CD14-positive monocyte (primary cell): ENCODE results near the gene TRIM36. TPM values are rescaled to one million over a fixed set of nuclear protein-coding genes. Genes with fewer than 3 reads are reported as not detected.

Experiments used
- DNase-seq, 3 donors: peaks; one replicate each; pipeline ENCODE4 v3.0.0-alpha.2; 2011 to 2022
- H2AFZ ChIP-seq: 2 replicates; pipeline ENCODE4 v1.6.0; 2012; ENCODE audit warnings: mild to moderate bottlenecking, low read depth, low read length, inconsistent platforms; ENCODE audit not compliant: insufficient read depth, poor library complexity, severe bottlenecking
- H3K27ac ChIP-seq, 2 donors: 1 replicate in 1 of 2; 2 replicates in 1 of 2; pipeline ENCODE4 v1.5.1; 2012 to 2013; ENCODE audit warnings: low read length in 2 of 2, control low read depth in 1 of 2, inconsistent platforms in 1 of 2, low read depth in 1 of 2, mild to moderate bottlenecking in 1 of 2
- H3K27me3 ChIP-seq, 2 donors: one replicate each; pipeline versions ENCODE4 v1.6.0 to v1.6.1; 2011 to 2013; ENCODE audit warnings: low read length in 2 of 2; ENCODE audit not compliant: control insufficient read depth in 2 of 2, insufficient read depth in 2 of 2
- H3K36me3 ChIP-seq, 2 donors: replicated peaks in 1 of 2; 1 replicate in 1 of 2; 2 replicates in 1 of 2; pipeline versions ENCODE4 v1.5.1 to v1.6.1; 2012 to 2013; ENCODE audit warnings: low read length in 2 of 2, control low read depth in 1 of 2, inconsistent platforms in 1 of 2, mild to moderate bottlenecking in 1 of 2; ENCODE audit not compliant: insufficient read depth in 2 of 2, control insufficient read depth in 1 of 2
- H3K4me1 ChIP-seq, 2 donors: 1 replicate in 1 of 2; 2 replicates in 1 of 2; pipeline versions ENCODE4 v1.5.1 to v1.6.1; 2012 to 2013; ENCODE audit warnings: low read length in 2 of 2, control low read depth in 1 of 2, inconsistent platforms in 1 of 2, mild to moderate bottlenecking in 1 of 2, moderate library complexity in 1 of 2; ENCODE audit not compliant: insufficient read depth in 2 of 2, control insufficient read depth in 1 of 2
- H3K4me2 ChIP-seq: replicated peaks from 2 replicates; pipeline ENCODE3; 2012; ENCODE audit warnings: low read length, moderate library complexity, mild to moderate bottlenecking; ENCODE audit not compliant: poor library complexity, severe bottlenecking; ENCODE audit errors: extremely low read depth
- H3K4me3 ChIP-seq, 3 experiments: fragments of 200-600 bp in 1 of 3; sonication (generic) in 1 of 3; replicated peaks in 1 of 3; 1 replicate in 2 of 3; 2 replicates in 1 of 3; pipeline ENCODE4 v1.5.1; 2011 to 2013; ENCODE audit warnings: low read length in 3 of 3, mild to moderate bottlenecking in 3 of 3, control low read depth in 2 of 3, low read depth in 2 of 3, inconsistent platforms in 1 of 3, moderate library complexity in 1 of 3
- H3K79me2 ChIP-seq: 2 replicates; pipeline ENCODE4 v1.6.0; 2012; ENCODE audit warnings: mild to moderate bottlenecking, control low read depth, inconsistent platforms, low read length, moderate library complexity; ENCODE audit not compliant: insufficient read depth
- H3K9ac ChIP-seq: 2 replicates; pipeline ENCODE4 v1.6.0; 2017; ENCODE audit warnings: low read length, mild to moderate bottlenecking; ENCODE audit not compliant: insufficient read depth, poor library complexity, severe bottlenecking
- H3K9me3 ChIP-seq, 2 donors: replicated peaks in 1 of 2; 1 replicate in 1 of 2; 2 replicates in 1 of 2; pipeline versions ENCODE4 v1.5.1 to v1.6.1; 2012 to 2013; ENCODE audit warnings: low read length in 2 of 2, control low read depth in 1 of 2; ENCODE audit not compliant: control insufficient read depth in 1 of 2, insufficient read depth in 1 of 2
- H4K20me1 ChIP-seq: 2 replicates; pipeline ENCODE4 v1.6.0; 2012; ENCODE audit warnings: mild to moderate bottlenecking, low read length, control low read depth, moderate library complexity; ENCODE audit not compliant: insufficient read depth
- H3K27ac Mint-ChIP-seq, 7 donors: one replicate each; pipeline ENCODE4 v1.8.0; 2020; ENCODE audit warnings: mild to moderate bottlenecking in 7 of 7, mixed read lengths in 7 of 7, moderate library complexity in 6 of 7, inconsistent platforms in 2 of 7
- H3K27me3 Mint-ChIP-seq, 3 donors: one replicate each; pipeline ENCODE4 v1.8.0; 2021 to 2022; ENCODE audit warnings: low read depth in 3 of 3, mild to moderate bottlenecking in 3 of 3, mixed read lengths in 3 of 3, moderate library complexity in 3 of 3, inconsistent platforms in 1 of 3
- H3K36me3 Mint-ChIP-seq, 2 donors: one replicate each; pipeline ENCODE4 v1.8.0; 2020; ENCODE audit warnings: mixed read lengths in 2 of 2, inconsistent platforms in 1 of 2, mild to moderate bottlenecking in 1 of 2
- H3K4me1 Mint-ChIP-seq: one replicate; pipeline ENCODE4 v1.8.0; 2020; ENCODE audit warnings: mild to moderate bottlenecking, mixed read lengths
- H3K4me3 Mint-ChIP-seq, 2 donors: one replicate each; pipeline ENCODE4 v1.8.0; 2020; ENCODE audit warnings: mild to moderate bottlenecking in 2 of 2, mixed read lengths in 2 of 2, moderate library complexity in 1 of 2
- H3K9me3 Mint-ChIP-seq, 7 donors: one replicate each; pipeline ENCODE4 v1.8.0; 2020 to 2022; ENCODE audit warnings: mixed read lengths in 7 of 7, mild to moderate bottlenecking in 6 of 7, moderate library complexity in 6 of 7, inconsistent platforms in 2 of 7
- CTCF ChIP-seq: fragments of 200-600 bp; IDR thresholded peaks from one replicate; pipeline ENCODE4 v1.8.0; 2022; ENCODE audit warnings: antibody characterized with exemption, mild to moderate bottlenecking
- WGBS: methylation state at CpG from one replicate; pipeline ENCODE4 v1.1.5; 2013; ENCODE audit warnings: missing lambda C conversion rate; ENCODE audit not compliant: insufficient coverage; 5-methylcytosine and 5-hydroxymethylcytosine counted together
- intact Hi-C, 2 donors: fragments of 100-400 bp; cut with micrococcal nuclease; formaldehyde crosslinking; loops; one replicate each; pipeline versions ENCODE4 v1.15.0 to v1.15.1; 2023
- polyA plus RNA-seq, 3 donors: library from polyadenylated mRNA; depleted of rRNA in 1 of 3; unstranded in 2 of 3; stranded (reverse) in 1 of 3; fragments of 300-500 nt in 2 of 3; fragments of >200 nt in 1 of 3; fragmentation: Illumina TruSeq in 2 of 3; gene quantifications; 1 replicate in 2 of 3; 2 replicates in 1 of 3; pipeline ENCODE4 v1.2.3, GENCODE V29; 2012 to 2021

The TRIM36 gene
- polyA plus RNA-seq, 3 donors: 1.7 to 2.3 (median 1.9) TPM

- intact Hi-C loops: no loop called here
- no peaks in the 10 kb centered on the region for H4K20me1 ChIP-seq
- H3K4me2 ChIP-seq: no peak overlapping the region
- Mint-ChIP-seq H3K4me1 (no peaks in the 10 kb centered on the region), H3K9me3 (peaks cover 19 to 36% (median 29%) of the 10 kb centered on the region in 7 donors), H3K36me3 (no peaks in the 10 kb centered on the region), H3K4me3 (no peak overlapping the region), H3K27ac (peak overlapping the region in 1 of 7 donors; percentile 11), H3K27me3 (peaks cover 0 to 13% (median 7%) of the 10 kb centered on the region in 3 donors)
- no peaks in the 10 kb centered on the region for H3K27me3 ChIP-seq
- TF ChIP-seq CTCF: no peak
- WGBS: 81% methylated on average over 2 of the region's 5 CpGs
- no peak overlapping the region for H3K4me3 ChIP-seq
- H3K9ac ChIP-seq: no peak overlapping the region
- H3K9me3 ChIP-seq: peaks cover 13 to 18% of the 10 kb centered on the region in 2 donors
- no peak overlapping the region for H3K27ac ChIP-seq
- H2AFZ ChIP-seq: no peak overlapping the region
- H3K4me1 ChIP-seq: no peaks in the 10 kb centered on the region
- DNase-seq: no peak
- no peaks in the 10 kb centered on the region for H3K36me3 ChIP-seq
- no peaks in the 10 kb centered on the region for H3K79me2 ChIP-seq
These were observed 19.2 kb downstream of the TRIM36 start for GRCh38 chr5:115150512-115150911.

DNA sequence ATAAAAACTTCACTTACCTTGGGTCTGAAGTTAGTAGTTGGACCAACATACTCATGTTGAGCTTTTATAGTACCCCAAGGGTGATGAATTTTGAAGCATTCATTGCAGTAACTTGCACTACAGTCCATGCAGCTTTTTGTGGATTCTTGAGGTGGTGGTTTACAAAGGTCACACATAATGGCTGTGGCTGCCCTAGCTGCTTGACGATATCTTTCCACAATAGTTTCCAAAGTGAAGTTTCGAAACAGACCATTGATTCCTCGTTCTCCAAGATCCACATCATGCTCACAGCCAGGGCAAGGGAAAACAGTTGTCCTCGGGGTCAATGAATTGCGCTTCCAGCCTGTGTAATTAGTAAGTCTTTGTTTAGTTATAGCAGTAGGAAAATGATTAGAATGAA lies 22.7 kb downstream of the TRIM36 start:
- H3K9me3 Mint-ChIP-seq: peaks cover 7 to 17% (median 15%) of the 10 kb centered on the region in 7 donors
- no peaks in the 10 kb centered on the region for H3K36me3 Mint-ChIP-seq
- no peaks in the 10 kb centered on the region for H4K20me1 ChIP-seq
- no peaks in the 10 kb centered on the region for H3K4me1 ChIP-seq
- H3K27me3 Mint-ChIP-seq: peaks cover 0 to 5% (median 5%) of the 10 kb centered on the region in 3 donors
- H3K4me2 ChIP-seq: no peak overlapping the region
- no peak overlapping the region for H3K9ac ChIP-seq
- no peak overlapping the region for H2AFZ ChIP-seq
- no peak overlapping the region for H3K27ac ChIP-seq
- H3K79me2 ChIP-seq: no peaks in the 10 kb centered on the region
- DNase-seq: no peak
- no peaks in the 10 kb centered on the region for H3K36me3 ChIP-seq
- 80% methylated on average over 1 of the region's 5 CpGs for WGBS
- H3K27me3 ChIP-seq: no peaks in the 10 kb centered on the region
- peaks cover 8 to 13% of the 10 kb centered on the region in 2 donors for H3K9me3 ChIP-seq
- H3K4me1 Mint-ChIP-seq: no peaks in the 10 kb centered on the region
- H3K4me3 ChIP-seq: no peak overlapping the region
- H3K27ac Mint-ChIP-seq: peak overlapping the region in 1 of 7 donors; percentile 28
- intact Hi-C loops: no loop called here
- H3K4me3 Mint-ChIP-seq: no peak overlapping the region
- TF ChIP-seq CTCF: no peak
